PC-9 (cell line): ENCODE measurements around the gene SCRN2.

Experiments
- CTCF ChIP-seq: fragments of 200-600 bp; sonication (generic); conservative IDR thresholded peaks from 2 replicates; pipeline ENCODE4 v1.6.1; 2017; ENCODE audit warnings: mixed run types, antibody characterized with exemption, mild to moderate bottlenecking, moderate library complexity
- EZH2 ChIP-seq: fragments of 200-600 bp; sonication (generic); IDR thresholded peaks from 2 replicates; pipeline ENCODE4 v1.8.0; 2017; ENCODE audit warnings: antibody characterized with exemption, low read depth

DNA sequence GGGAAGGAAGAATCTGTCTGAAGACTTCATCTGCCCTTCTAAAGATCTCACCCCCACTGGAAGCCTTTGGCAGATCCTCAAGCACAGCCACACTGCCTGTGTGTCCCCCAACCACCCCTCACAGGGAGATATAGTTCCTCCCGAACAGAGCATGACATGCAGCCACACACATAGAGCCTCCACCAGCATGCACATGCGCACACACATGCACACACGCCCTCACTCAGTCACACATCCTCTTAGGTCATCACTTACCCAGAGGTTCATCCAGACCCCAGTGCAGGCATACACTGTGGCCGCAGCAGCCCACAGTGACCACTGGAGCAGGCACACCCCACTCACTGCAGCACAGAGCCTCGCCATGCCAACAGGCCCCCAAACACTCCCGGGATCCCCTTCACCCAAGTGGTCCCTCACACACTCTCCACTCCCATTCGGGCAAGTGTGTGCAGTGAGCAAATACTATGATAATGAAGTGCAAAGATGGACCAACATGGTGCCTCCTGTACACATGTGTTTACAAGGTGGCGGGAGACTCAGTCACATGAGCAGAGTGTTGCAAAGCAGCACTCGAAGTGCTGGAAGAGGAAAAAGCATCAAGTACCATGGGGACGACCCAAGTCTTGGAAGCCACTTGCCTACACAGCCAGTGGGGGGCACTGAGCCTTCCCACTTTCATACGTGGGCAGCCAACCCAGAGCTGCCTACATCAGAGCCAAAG, 26.9 kb upstream of the SCRN2 start:
- TF ChIP-seq CTCF (no peak), EZH2 (no peak)
